Small intestine (tissue), 7 donors: ENCODE data around the gene CNN2. TPM values are rescaled to one million over a fixed set of nuclear protein-coding genes. Genes with fewer than 3 reads are reported as not detected.

Experiments used
- DNase-seq, 2 donors: peaks; one replicate each; pipeline versions ENCODE4 v3.0.0 to v3.0.0-alpha.2; 2013
- FAIRE-seq: peaks from 2 replicates; lab custom pipeline; 2012; peaks lifted over from hg19 to GRCh38; lab: Jason Lieb, UNC
- H3K27ac ChIP-seq, 3 donors: one replicate each; pipeline ENCODE4 v1.5.1; 2013; ENCODE audit warnings: low read length in 2 of 3, mild to moderate bottlenecking in 2 of 3, control low read depth in 1 of 3, inconsistent platforms in 1 of 3, low read depth in 1 of 3, moderate library complexity in 1 of 3
- H3K27me3 ChIP-seq, 3 donors: one replicate each; pipeline ENCODE4 v1.6.1; 2013; ENCODE audit warnings: low read length in 3 of 3, inconsistent platforms in 1 of 3; ENCODE audit not compliant: control insufficient read depth in 3 of 3, insufficient read depth in 3 of 3
- H3K36me3 ChIP-seq, 3 donors: one replicate each; pipeline ENCODE4 v1.6.1; 2013; ENCODE audit warnings: low read length in 3 of 3, inconsistent platforms in 1 of 3, low read depth in 1 of 3, mild to moderate bottlenecking in 1 of 3, moderate library complexity in 1 of 3; ENCODE audit not compliant: control insufficient read depth in 3 of 3, insufficient read depth in 2 of 3
- H3K4me1 ChIP-seq, 3 donors: one replicate each; pipeline ENCODE4 v1.6.1; 2013; ENCODE audit warnings: low read length in 2 of 3, inconsistent platforms in 1 of 3, low read depth in 1 of 3, mild to moderate bottlenecking in 1 of 3, moderate library complexity in 1 of 3; ENCODE audit not compliant: control insufficient read depth in 3 of 3, insufficient read depth in 2 of 3
- H3K4me3 ChIP-seq, 3 donors: one replicate each; pipeline ENCODE4 v1.5.1; 2013; ENCODE audit warnings: low read length in 3 of 3, control low read depth in 1 of 3, inconsistent platforms in 1 of 3, low read depth in 1 of 3, mild to moderate bottlenecking in 1 of 3, moderate library complexity in 1 of 3
- H3K9me3 ChIP-seq, 2 donors: one replicate each; pipeline ENCODE4 v1.6.1; 2013; ENCODE audit warnings: low read depth in 1 of 2, low read length in 1 of 2; ENCODE audit not compliant: control insufficient read depth in 2 of 2, insufficient read depth in 1 of 2
- WGBS, 3 donors: extraction: QIAGEN DNeasy Blood & Tissue Kit; methylation state at CpG; one replicate each; pipeline ENCODE4 v1.1.7; 2013; 5-methylcytosine and 5-hydroxymethylcytosine counted together
- polyA plus RNA-seq, 4 donors: library from polyadenylated mRNA; stranded (reverse) in 3 of 4; unstranded in 1 of 4; fragments of 200-250 nt in 3 of 4; fragments of 120-200 nt in 1 of 4; gene quantifications; one replicate each; pipeline versions ENCODE4 v1.2.1 to v1.2.3, GENCODE V29; 2013
- donor health status: healthy with polysubstance abuse.
- donor health status: control.
- donor health status: control.
- donor health status: Bipolar disorder and iron deficiency.
- donor health status: healthy.

The CNN2 gene
- polyA plus RNA-seq, 4 donors: 14.5 to 34.4 (median 22.6) TPM

DNA sequence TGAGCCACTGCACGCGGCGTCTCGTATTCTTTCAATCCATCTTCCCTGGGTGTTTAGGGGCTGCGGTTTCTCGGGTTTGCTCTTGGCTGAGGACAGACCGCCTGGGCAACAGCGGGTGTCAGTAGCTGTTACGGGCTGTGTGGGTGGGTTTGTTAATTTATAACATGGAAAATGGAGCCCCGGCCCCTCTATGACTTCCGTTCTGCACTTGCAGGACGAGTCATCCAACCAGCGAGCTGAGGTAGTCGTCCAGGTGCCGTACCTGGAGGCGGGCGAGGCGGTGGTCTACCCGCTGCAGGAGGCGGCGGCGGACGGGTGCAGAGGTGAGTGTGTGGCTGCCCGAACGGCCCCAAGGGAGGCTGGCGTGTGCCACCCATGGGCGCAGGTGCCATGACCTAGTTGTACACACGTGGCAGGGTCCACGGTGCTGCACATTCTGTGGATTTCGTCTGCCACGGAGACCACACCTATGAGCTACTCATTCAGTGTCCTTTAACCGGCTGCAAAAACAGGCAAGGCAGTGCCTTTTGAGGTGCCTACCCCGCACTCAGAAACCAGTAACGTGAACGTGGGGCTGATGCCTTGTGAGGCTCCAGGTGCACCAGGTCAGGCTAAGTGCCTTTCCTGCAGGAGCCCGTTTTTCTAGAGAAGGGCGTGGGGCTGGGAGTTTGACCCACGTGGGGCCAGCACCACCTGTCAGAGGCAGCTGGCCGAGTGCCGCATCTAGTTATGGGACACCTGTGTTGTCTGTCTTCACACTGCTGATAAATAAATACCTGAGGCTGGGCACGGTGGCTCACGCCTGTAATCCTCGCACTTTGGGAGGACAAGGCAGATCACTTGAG lies 57.8 kb downstream of the CNN2 start:
- H3K27me3 ChIP-seq: no peaks in the 10 kb centered on the region
- H3K4me1 ChIP-seq: peaks cover 0 to 20% (median 4%) of the 10 kb centered on the region in 3 donors
- peaks cover 3 to 57% (median 10%) of the 10 kb centered on the region in 3 donors for H3K36me3 ChIP-seq
- H3K4me3 ChIP-seq: peak overlapping the region in 1 of 3 donors; percentile 54
- no peak overlapping the region for H3K27ac ChIP-seq
- WGBS, 3 donors: 52 to 71% (median 54%) methylated on average over 43 of the region's 43 CpGs
- DNase-seq (no peak), FAIRE-seq (no peak)
- H3K9me3 ChIP-seq: peaks cover 0 to 6% of the 10 kb centered on the region in 2 donors

DNA sequence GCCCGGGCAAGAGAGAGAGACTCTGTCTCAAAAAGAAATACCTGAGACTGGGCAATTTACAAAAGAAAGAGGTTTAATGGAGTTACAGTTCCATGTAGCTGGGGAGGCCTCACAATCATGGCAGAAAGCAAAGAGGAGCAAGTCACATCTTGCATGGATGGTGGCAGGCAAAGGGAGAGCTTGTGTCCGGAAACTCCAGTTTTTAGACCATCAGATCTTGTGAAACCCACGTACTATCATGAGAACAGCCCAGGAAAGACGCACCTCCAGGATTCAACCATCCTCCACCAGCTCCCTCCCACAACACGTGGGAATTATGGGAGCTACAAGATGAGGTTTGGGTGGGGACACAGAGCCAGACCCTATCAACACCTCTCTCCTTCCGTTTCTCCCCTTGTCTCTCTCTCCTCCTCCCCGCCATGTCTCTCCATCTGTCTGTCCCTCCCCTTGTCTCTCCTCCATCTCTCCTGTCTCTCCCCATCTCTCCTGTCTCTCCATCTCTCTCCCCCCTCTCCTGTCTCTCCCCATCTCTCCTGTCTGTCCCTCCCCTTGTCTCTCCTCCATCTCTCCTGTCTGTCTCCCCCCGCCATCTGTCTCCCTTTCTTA lies 58.7 kb downstream of the CNN2 start:
- peaks cover 0 to 20% (median 4%) of the 10 kb centered on the region in 3 donors for H3K4me1 ChIP-seq
- FAIRE-seq (no peak), DNase-seq (no peak)
- H3K27me3 ChIP-seq: no peaks in the 10 kb centered on the region
- no peak overlapping the region for H3K27ac ChIP-seq
- peaks cover 0 to 6% of the 10 kb centered on the region in 2 donors for H3K9me3 ChIP-seq
- H3K36me3 ChIP-seq: peaks cover 3 to 66% (median 10%) of the 10 kb centered on the region in 3 donors
- no peak overlapping the region for H3K4me3 ChIP-seq
- 74 to 82% (median 82%) methylated on average over 7 to 8 of the region's 8 CpGs for WGBS, 3 donors

DNA sequence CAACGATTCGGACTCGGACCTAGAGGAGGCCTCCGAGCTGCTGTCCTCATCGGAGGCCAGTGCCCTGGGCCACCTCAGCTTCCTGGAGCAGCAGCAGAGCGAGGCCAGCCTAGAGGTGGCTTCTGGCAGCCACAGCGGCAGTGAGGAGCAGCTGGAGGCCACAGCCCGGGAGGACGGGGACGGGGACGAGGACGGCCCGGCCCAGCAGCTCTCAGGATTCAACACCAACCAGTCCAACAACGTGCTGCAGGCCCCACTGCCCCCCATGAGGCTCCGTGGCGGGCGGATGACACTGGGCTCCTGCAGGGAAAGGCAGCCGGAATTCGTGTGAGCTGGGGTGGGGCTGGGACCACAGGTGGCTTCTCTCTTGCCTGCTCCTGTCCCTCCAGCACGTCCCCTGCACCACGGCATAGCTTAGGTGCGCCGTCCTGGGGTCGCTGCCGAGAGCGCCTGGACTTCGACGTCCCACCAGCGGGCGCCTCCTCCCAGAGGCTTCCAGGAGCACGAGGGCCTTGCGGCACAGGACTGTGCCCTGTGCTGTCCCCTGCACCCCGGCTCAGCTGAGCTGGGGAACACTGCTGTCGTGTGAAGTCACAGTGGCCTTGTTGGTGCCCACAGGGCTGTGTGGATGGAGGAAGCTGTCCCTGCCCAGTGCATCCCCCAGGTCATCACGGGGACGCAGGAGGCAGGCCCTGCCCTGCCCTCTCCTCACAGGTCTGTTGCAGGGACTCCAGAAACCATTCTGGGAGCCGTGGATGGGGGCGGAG lies 59.5 kb downstream of the CNN2 start:
- H3K9me3 ChIP-seq: peaks cover 0 to 3% of the 10 kb centered on the region in 2 donors
- no peak overlapping the region for H3K27ac ChIP-seq

DNA sequence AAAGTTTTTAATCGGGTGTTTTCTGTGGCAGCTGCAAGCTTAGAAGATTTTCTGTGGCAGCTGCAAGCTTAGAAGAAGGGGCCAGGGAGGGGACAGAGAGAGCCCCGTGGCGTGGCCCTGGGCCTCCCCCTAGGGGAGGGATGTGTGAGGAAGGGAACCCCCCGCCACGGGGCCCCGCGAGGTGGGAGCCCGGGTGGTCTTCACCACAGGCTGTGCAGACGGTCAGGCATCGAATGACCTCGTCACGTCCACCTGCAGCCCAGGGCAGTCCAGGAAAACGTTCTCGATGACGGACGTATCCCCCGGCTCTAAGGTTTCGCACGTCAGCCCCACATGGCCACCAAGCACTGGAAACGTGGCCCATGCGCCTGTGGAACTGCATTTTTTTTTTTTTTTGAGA lies 60.2 kb downstream of the CNN2 start:
- 77 to 81% (median 79%) methylated on average over 20 to 21 of the region's 21 CpGs for WGBS, 3 donors

More for the DNA sequence above, 59.5 kb downstream of the CNN2 start:
- 75 to 82% (median 75%) methylated on average over 37 to 38 of the region's 38 CpGs for WGBS, 3 donors
- peaks cover 0 to 20% (median 4%) of the 10 kb centered on the region in 3 donors for H3K4me1 ChIP-seq
- no peak overlapping the region for H3K4me3 ChIP-seq
- FAIRE-seq (no peak), DNase-seq (no peak)
- H3K27me3 ChIP-seq: no peaks in the 10 kb centered on the region
- H3K36me3 ChIP-seq: peaks cover 3 to 73% (median 10%) of the 10 kb centered on the region in 3 donors

DNA sequence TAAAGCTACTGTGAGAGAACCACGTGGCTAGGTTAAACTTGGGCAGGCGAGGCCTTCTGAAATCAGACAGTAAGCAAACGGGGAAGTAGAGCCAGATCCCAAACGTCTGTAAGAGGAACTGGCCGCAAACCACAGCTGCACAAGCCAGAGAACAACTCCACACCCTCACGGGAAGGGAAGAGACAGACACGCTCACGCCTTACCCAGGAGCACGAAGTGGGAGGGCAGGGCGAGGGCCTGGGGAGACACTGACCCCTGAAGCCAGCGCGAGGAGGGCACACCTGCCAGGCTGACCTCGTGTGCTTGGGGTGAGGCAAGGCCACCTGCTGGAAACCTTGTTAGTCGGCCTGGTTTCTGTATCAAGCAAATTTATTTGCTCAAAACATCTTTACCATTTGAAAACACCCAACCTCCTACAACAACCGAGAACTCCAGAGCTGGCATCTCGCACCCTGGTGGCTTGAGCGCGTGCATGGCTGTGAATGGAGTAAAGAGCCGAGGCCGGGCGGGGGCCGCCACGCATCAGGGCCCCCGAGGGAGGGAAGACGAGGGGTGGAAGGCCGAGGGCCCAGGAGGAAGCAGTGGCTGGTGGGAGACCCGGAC lies 61.5 kb downstream of the CNN2 start:
- no peak overlapping the region for H3K4me3 ChIP-seq
- H3K36me3 ChIP-seq: peaks cover 3 to 90% (median 16%) of the 10 kb centered on the region in 3 donors
- H3K4me1 ChIP-seq: peaks cover 0 to 11% (median 4%) of the 10 kb centered on the region in 3 donors
- H3K9me3 ChIP-seq: no peaks in the 10 kb centered on the region
- H3K27ac ChIP-seq: peak overlapping the region in 2 of 3 donors; percentile 36 to 78
- no peak for FAIRE-seq
- DNase-seq: no peak
- WGBS, 3 donors: 52 to 59% (median 54%) methylated on average over 26 to 27 of the region's 27 CpGs
- no peaks in the 10 kb centered on the region for H3K27me3 ChIP-seq

More for the DNA sequence above, 60.2 kb downstream of the CNN2 start:
- peaks cover 0 to 2% of the 10 kb centered on the region in 2 donors for H3K9me3 ChIP-seq
- DNase-seq (no peak), FAIRE-seq (no peak)
- no peak overlapping the region for H3K27ac ChIP-seq
- no peak overlapping the region for H3K4me3 ChIP-seq
- H3K27me3 ChIP-seq: no peaks in the 10 kb centered on the region
- H3K36me3 ChIP-seq: peaks cover 3 to 79% (median 11%) of the 10 kb centered on the region in 3 donors
- H3K4me1 ChIP-seq: peaks cover 0 to 19% (median 4%) of the 10 kb centered on the region in 3 donors

DNA sequence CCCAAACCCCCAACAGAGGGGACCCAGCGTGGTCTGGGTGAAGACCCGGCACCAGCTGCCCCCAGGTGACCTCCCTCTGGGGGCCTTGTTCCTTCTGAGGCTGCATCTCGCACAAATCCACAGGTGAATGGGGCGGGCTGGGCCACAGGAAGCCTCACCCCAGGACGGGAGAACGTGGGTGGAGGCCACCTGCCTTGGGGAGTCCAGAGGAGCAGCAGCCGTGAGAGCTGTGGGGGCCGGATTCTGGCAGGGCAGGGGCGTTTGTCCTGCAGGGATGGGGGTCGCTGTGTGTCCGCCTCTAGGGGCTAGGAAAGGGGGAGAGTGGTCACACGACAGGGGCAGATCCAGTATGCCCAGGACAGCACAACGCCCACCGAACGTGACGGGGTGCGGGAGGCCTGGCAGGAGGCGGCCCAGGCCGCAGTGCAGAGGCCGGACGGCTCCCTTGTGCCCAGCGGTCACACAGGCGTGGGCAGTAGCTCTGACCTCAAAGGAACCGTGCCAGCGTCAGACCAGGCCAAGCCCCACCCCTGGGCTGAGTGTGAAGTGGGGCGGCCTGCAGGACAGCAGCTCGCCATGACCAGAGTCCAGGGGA lies 62.1 kb downstream of the CNN2 start:
- peaks cover 0 to 8% (median 5%) of the 10 kb centered on the region in 3 donors for H3K4me1 ChIP-seq
- DNase-seq (no peak), FAIRE-seq (no peak)
- H3K27ac ChIP-seq: peak overlapping the region in 2 of 3 donors; percentile 36 to 78
- no peak overlapping the region for H3K4me3 ChIP-seq
- H3K9me3 ChIP-seq: no peaks in the 10 kb centered on the region
- WGBS, 3 donors: 72 to 80% (median 78%) methylated on average over 23 to 27 of the region's 27 CpGs
- H3K27me3 ChIP-seq: no peaks in the 10 kb centered on the region
- peaks cover 1 to 94% (median 18%) of the 10 kb centered on the region in 3 donors for H3K36me3 ChIP-seq
